Glutamatergic neuron (in vitro differentiated cells): ENCODE data around the gene MYD88. TPM values are rescaled to one million over a fixed set of nuclear protein-coding genes. Genes with fewer than 3 reads are reported as not detected.

Experiments used
- DNase-seq: peaks from one replicate; pipeline ENCODE4 v3.0.0; 2022
- H3K27ac Mint-ChIP-seq: one replicate; pipeline ENCODE4 v1.8.0; 2020; ENCODE audit warnings: mild to moderate bottlenecking, mixed read lengths, inconsistent platforms; ENCODE audit not compliant: unreplicated experiment
- H3K27me3 Mint-ChIP-seq: one replicate; pipeline ENCODE4 v1.8.0; 2020; ENCODE audit warnings: mild to moderate bottlenecking, moderate library complexity, mixed read lengths, inconsistent platforms; ENCODE audit not compliant: unreplicated experiment
- H3K36me3 Mint-ChIP-seq: one replicate; pipeline ENCODE4 v1.8.0; 2020; ENCODE audit warnings: mild to moderate bottlenecking, mixed read lengths, inconsistent platforms; ENCODE audit not compliant: unreplicated experiment
- H3K4me1 Mint-ChIP-seq: one replicate; pipeline ENCODE4 v1.8.0; 2020; ENCODE audit warnings: mild to moderate bottlenecking, low read depth, mixed read lengths, inconsistent platforms; ENCODE audit not compliant: unreplicated experiment
- H3K4me3 Mint-ChIP-seq: one replicate; pipeline ENCODE4 v1.8.0; 2020; ENCODE audit warnings: mild to moderate bottlenecking, mixed read lengths, inconsistent platforms; ENCODE audit not compliant: unreplicated experiment
- H3K9me3 Mint-ChIP-seq: one replicate; pipeline ENCODE4 v1.8.0; 2020; ENCODE audit warnings: mild to moderate bottlenecking, moderate library complexity, mixed read lengths, inconsistent platforms; ENCODE audit not compliant: unreplicated experiment
- total RNA-seq: library from RNA; stranded (reverse); fragmentation: NEBNext Ultra II Directional; extraction: Animal tissue kit (Norgen Biotek cat#: 25700); gene quantifications from one replicate; pipeline ENCODE4 v1.2.1, GENCODE V29; 2021; ENCODE audit not compliant: unreplicated experiment
- TF ChIP-seq, protein P1 (sequence below): fragments of 200-600 bp; sonication (generic); IDR thresholded peaks from one replicate; pipeline ENCODE4 v1.5.0; 2021; ENCODE audit not compliant: partially characterized antibody, unreplicated experiment

Gene MYD88
- total RNA-seq, 1 donor from 2014 or later = 58.0 TPM

DNA sequence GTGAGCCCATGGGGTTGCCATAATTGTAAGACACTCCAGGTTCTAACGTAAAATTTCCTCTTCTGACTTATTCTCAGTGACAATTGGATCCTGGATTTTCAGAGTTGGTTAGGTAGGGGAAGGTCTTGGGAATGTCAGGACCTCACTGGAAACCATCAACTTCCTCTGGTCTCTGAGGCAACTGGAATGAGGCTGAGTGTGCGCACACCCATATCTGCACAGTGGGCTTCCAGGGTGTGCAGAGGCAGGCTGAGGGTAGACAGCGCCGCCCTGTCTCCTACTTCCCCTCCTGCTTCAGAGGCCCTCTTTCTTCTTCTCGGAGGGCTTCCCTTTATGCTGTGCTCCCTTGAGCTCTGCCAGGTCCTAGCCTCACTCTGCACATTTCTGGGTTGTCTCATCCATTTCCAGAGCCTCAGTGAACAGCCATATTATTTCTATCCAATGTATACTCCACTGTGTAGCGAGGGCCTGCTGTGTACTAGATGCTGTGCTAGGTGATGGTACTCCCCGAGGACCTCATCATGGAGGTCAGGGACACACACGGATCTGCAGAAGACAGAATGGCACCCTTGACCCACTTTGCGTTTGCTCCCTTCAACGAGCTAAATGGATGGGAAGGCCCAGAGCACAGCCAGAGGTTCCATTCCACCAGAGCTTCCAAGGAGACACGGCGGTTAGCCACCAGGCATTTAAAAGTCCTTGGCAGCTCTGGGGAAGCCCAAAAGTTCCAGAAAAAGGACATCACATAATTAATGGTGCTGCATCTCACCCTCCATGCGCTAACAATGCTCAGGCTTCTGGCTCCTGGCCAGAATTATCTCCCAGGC is 19.8 kb upstream of the MYD88 start:
- TF ChIP-seq, protein P1, sequence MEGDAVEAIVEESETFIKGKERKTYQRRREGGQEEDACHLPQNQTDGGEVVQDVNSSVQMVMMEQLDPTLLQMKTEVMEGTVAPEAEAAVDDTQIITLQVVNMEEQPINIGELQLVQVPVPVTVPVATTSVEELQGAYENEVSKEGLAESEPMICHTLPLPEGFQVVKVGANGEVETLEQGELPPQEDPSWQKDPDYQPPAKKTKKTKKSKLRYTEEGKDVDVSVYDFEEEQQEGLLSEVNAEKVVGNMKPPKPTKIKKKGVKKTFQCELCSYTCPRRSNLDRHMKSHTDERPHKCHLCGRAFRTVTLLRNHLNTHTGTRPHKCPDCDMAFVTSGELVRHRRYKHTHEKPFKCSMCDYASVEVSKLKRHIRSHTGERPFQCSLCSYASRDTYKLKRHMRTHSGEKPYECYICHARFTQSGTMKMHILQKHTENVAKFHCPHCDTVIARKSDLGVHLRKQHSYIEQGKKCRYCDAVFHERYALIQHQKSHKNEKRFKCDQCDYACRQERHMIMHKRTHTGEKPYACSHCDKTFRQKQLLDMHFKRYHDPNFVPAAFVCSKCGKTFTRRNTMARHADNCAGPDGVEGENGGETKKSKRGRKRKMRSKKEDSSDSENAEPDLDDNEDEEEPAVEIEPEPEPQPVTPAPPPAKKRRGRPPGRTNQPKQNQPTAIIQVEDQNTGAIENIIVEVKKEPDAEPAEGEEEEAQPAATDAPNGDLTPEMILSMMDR = no peak
- no peak for DNase-seq
- Mint-ChIP-seq H3K27ac (no peak overlapping the region), H3K4me1 (no peaks in the 10 kb centered on the region), H3K9me3 (peaks cover 3% of the 10 kb centered on the region), H3K36me3 (peaks cover 4% of the 10 kb centered on the region), H3K4me3 (no peak overlapping the region), H3K27me3 (peaks cover 11% of the 10 kb centered on the region)

DNA sequence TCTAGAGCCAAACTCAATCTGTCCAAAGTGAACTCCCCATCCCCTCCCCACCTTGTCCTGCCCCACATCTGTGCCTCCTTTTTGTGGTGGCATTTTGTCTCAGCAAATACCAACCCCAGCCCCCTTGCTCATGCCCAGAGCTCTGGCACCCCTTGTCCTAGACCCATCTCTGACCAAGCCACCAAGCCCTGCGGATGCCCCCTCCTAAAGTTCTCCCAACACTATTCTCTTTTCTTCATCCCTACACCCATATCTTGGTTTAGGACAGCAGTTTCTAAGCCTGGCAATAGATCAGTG is 19.3 kb upstream of the MYD88 start:
- Mint-ChIP-seq H3K27ac (no peak overlapping the region), H3K36me3 (peaks cover 4% of the 10 kb centered on the region)
- no peak for DNase-seq

DNA sequence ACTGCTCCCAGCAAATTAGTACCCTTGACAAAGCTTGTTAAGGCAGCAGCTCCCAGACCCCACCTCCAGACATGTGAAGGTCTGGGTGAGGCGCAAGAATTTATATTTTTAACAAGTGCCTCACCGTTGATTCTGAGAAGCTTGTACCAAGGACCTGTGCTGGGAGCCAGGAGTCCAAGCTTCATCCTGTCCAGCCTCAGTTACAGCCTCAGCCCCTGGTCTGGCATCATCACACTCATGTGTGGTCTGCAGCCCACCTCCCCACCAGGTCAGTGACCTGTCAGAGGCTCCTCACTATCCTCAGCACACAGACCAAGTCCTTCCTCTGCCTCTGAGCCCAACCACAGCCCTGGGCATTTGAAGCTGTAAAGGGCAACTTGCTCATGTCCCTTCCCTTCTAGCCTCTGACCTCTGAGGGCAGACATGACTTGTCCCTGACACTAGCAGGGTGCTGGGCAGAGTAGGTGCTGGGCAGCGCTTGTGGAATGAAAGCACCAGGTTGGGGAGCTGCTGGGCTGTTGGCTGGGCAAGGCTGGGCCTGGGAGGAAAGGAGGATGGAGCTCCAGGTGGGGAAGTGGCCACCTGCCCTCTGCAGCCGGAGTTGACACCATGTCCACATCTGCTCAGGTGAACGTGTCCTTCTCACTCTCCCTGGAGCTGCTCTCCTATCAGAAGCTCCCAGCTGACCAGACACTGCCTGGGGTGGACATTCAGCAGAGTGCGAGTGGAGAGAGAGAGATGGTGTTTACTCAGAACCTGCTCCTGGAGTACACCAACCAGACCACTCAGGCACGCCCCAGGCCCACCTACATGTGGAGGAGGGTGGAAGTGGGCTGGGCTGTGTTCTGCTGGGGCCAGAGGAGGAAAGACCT is 18.4 kb upstream of the MYD88 start:
- peaks cover 13% of the 10 kb centered on the region for H3K27me3 Mint-ChIP-seq

More for the DNA sequence above, 19.3 kb upstream of the MYD88 start:
- Mint-ChIP-seq H3K4me1 (no peaks in the 10 kb centered on the region), H3K4me3 (no peak overlapping the region), H3K9me3 (peaks cover 3% of the 10 kb centered on the region), H3K27me3 (peaks cover 11% of the 10 kb centered on the region)
- TF ChIP-seq, protein P1 = no peak

DNA sequence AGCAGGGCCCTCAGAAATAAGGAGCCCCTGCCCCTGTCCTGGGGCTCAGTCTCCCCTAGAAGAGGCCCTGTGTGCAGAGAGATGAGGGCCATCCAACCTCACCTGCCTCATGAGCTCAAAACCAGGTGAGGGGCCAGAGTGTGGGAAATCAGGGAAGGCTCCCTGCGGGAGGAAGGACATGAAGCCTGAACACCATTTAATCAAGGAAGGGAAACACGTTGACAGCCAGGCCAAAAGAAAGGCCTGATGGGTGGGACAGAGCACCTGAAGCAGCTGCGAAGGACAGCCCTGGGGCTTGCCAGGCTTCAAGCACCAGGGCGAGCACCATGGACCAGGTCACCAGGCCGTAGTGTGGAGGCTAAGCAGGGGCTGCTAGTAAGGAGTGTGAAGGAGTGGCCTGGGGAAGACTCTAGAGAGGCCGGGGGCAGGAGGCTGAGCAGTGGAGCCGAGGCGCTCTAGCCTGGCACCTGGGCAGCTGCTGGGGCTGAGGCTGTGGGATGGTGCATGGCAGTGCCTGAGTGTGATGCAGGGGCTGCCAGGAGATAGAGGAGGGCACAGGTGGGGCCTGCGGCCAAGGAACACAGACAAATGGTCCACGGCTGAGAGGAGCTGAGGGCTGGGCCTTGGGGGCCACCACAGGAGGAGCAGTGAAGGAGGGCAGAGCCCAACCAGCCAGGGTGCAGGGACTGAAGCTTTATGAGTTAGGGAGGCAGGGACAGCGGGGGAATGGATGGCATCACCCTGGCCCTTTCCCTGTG is 17.6 kb upstream of the MYD88 start:
- Mint-ChIP-seq H3K27ac (no peak overlapping the region), H3K27me3 (peaks cover 11% of the 10 kb centered on the region), H3K9me3 (peaks cover 3% of the 10 kb centered on the region), H3K4me3 (no peak overlapping the region), H3K36me3 (peaks cover 4% of the 10 kb centered on the region), H3K4me1 (no peaks in the 10 kb centered on the region)
- TF ChIP-seq, protein P1 = no peak
- DNase-seq = no peak

More for the DNA sequence above, 18.4 kb upstream of the MYD88 start:
- no peak for DNase-seq
- Mint-ChIP-seq H3K36me3 (peaks cover 4% of the 10 kb centered on the region), H3K4me3 (no peak overlapping the region), H3K9me3 (peaks cover 3% of the 10 kb centered on the region), H3K4me1 (no peaks in the 10 kb centered on the region), H3K27ac (no peak overlapping the region)
- TF ChIP-seq, protein P1 = no peak
